C4-2B (cell line): ENCODE results near the gene YIPF7.
A peak's percentile ranks its signal among the peaks of the same experiment; 100 is the strongest.

Experiments used
- H3K27ac ChIP-seq: fragments of 450-650 bp; 2 replicates; pipeline ENCODE4 v1.5.1; 2017
- ZFX ChIP-seq: fragments of 450-650 bp; IDR thresholded peaks from 2 replicates; pipeline ENCODE4 v1.6.1; 2017
- TF ChIP-seq, protein P1 (sequence below): fragments of 450-650 bp; conservative IDR thresholded peaks from 2 replicates; pipeline ENCODE4 v1.5.1; 2017; ENCODE audit warnings: mild to moderate bottlenecking

Gene YIPF7

DNA sequence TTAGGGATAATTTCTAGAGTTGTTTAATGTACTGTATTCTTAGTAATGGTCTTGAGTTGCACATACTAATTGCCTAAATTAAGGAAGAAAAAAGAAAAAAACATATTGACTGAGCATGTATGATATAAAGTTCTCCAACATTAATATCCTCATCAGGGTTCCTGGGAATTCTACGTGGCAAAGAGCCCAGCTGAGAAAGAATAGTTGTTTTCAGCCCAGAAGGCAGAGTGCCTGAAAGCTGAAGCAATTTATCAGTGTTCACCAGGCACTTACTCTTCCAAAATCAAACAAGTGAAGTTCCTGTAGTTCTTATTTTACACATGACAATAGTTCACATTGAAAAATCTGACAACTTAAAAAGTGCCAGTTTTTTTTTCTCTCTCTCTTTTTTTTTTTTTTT, 27.7 kb downstream of the YIPF7 start:
- TF ChIP-seq, protein P1, sequence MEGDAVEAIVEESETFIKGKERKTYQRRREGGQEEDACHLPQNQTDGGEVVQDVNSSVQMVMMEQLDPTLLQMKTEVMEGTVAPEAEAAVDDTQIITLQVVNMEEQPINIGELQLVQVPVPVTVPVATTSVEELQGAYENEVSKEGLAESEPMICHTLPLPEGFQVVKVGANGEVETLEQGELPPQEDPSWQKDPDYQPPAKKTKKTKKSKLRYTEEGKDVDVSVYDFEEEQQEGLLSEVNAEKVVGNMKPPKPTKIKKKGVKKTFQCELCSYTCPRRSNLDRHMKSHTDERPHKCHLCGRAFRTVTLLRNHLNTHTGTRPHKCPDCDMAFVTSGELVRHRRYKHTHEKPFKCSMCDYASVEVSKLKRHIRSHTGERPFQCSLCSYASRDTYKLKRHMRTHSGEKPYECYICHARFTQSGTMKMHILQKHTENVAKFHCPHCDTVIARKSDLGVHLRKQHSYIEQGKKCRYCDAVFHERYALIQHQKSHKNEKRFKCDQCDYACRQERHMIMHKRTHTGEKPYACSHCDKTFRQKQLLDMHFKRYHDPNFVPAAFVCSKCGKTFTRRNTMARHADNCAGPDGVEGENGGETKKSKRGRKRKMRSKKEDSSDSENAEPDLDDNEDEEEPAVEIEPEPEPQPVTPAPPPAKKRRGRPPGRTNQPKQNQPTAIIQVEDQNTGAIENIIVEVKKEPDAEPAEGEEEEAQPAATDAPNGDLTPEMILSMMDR, result no peak
- TF ChIP-seq ZFX, result no peak
- no peak overlapping the region for H3K27ac ChIP-seq

DNA sequence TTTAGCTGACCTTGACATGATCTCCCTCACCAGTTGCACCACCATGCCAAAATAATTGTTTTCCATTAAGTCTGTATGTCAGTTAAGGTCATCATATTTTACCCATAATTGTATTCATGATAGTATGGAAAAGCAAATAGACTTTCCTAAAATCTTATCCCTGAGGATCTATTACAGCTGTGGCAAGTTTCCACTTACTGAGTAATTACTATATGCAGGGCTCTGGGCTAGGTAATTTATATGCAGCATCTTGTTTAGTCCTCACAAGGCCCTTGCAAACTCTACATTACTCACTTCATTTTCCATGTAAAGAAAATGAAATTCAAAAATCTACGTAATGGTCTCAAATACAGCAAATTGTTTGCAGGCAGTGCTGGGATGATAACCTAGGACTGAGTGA, 34.8 kb downstream of the YIPF7 start:
- TF ChIP-seq ZFX, result no peak
- TF ChIP-seq, protein P1, result no peak
- H3K27ac ChIP-seq, result no peak overlapping the region

DNA sequence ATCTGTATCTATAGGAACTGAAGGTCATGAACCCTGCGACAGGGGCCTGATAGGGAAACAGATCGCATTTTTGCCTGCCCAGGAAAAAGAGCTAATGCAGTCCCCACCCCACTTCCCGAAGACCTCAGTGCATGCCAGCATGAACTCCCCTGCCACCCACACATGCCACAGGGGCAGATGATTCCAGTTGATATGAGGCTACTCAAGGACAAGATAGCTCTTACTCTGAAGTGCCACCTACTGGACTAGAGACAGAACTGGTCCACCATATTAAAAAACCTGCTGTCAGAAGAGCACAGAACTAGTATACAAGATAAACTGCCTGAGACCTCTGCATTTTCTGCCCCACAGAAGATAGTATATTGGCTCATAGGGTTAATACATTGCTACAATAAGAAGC, 68.0 kb downstream of the YIPF7 start:
- TF ChIP-seq, protein P1, result peak; percentile 60
- TF ChIP-seq ZFX, result no peak
- H3K27ac ChIP-seq, result no peak overlapping the region

DNA sequence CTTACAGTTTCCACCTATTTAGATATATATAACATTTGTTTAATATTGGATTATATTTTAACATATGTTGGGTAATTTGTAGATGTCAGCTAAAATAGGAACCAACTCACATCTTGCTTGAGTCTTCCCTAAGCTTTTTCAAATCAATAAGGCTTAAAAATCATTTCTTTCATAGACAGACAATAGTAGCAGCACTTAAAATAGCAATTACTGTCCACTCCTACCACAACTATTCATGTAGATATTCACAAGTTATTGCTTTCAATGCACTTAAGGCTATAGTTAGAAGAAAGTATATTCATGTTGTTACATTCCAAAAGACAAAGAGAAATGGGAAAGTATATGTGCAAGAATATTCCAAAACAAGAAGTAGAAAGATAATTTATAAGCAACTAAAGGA, 71.2 kb downstream of the YIPF7 start:
- TF ChIP-seq, protein P1, result no peak
- no peak for TF ChIP-seq ZFX
- no peak overlapping the region for H3K27ac ChIP-seq

DNA sequence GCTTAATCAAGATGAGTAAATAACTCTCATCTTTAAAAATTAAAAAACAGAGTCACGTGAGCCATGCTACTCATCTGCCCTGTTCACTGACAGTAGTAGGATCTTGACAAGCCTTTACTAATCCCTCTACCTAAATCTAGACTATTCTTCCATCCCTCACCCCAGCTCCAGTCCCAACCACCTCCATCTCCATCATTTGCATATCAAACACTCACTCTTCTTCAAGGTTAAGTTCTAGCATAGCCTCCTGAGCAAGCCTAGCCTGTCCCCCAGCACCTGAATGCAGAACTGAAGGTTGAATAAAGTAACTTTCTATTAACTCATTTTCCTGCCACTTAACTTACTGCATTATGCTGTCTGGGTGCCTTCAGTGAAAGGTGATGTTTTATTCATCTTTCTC, 72.5 kb downstream of the YIPF7 start:
- H3K27ac ChIP-seq, result no peak overlapping the region
- TF ChIP-seq, protein P1, result no peak
